Measurements from ENCODE around the gene PCGF5. TPM values are rescaled to one million over a fixed set of nuclear protein-coding genes. Genes with fewer than 3 reads are reported as not detected.

Gene PCGF5
- total and polyA plus RNA-seq, 2 of the 8 experiments (the other 6 are each of a cell fraction or from before 2014, with no cell fraction given): 5.8 to 8.4 TPM

GRCh38 chr10:91287276-91287675, 66.8 kb downstream of the PCGF5 start:
- H3K4me2 ChIP-seq (ENCODE audit: insufficient read depth in 1 of 2, low read depth in 2 of 2, low read length in 2 of 2): no peak overlapping the region
- H3K36me3 ChIP-seq (ENCODE audit: control insufficient read depth in 2 of 4, insufficient read depth in 4 of 4, low read length in 3 of 4): no peaks in the 10 kb centered on the region
- no peak overlapping the region for H4K8ac ChIP-seq (ENCODE audit: extremely low read depth, insufficient read depth, low read length)
- H2BK20ac ChIP-seq (ENCODE audit: low read length): no peak overlapping the region
- no peak overlapping the region for H2AFZ ChIP-seq (ENCODE audit: low read length)
- DNase-seq (ENCODE audit: low read depth in 1 of 2, low spot score in 2 of 2) (no peak), FAIRE-seq (no peak)
- no peaks in the 10 kb centered on the region for H3K9me3 ChIP-seq (ENCODE audit: insufficient read depth in 2 of 2, low read depth in 1 of 2, low read length in 1 of 2)
- no peak overlapping the region for H3K4me3 ChIP-seq (ENCODE audit: extremely low read depth in 1 of 4, insufficient read depth in 2 of 4, low read depth in 3 of 4, low read length in 4 of 4)
- no peak overlapping the region for H4K5ac ChIP-seq (ENCODE audit: insufficient read length, low read depth, low read length)
- H3K4ac ChIP-seq (replicated peaks; ENCODE audit: insufficient read length, low read depth, low read length): no peak overlapping the region
- H3K27me3 ChIP-seq (replicated peaks in 1 of 4; ENCODE audit: control insufficient read depth in 3 of 4, extremely low read depth in 1 of 4, insufficient read depth in 3 of 4, low read length in 3 of 4): peaks cover 0 to 6% (median 0%) of the 10 kb centered on the region in 4 experiments; a peak in 2 of 7 replicates
- no peak overlapping the region for H4K91ac ChIP-seq (replicated peaks; ENCODE audit: insufficient read length, low read length)
- H4K20me1 ChIP-seq (replicated peaks in 1 of 2; ENCODE audit: control insufficient read depth in 1 of 2, insufficient read depth in 2 of 2, low read length in 2 of 2): no peaks in the 10 kb centered on the region
- H2BK120ac ChIP-seq (replicated peaks; ENCODE audit: low read depth, low read length): no peak overlapping the region
- no peak overlapping the region for H3K18ac ChIP-seq (ENCODE audit: extremely low read depth, low read length)
- ChIA-PET CTCF (ENCODE audit: partially characterized antibody) (interaction anchor here (0.8 to 2.3 kb wide), 7 partner anchors 8 to 894 kb away, joined by 3 to 10 read pairs (median 5); no protein-coding TSS in a partner anchor), POLR2A (ENCODE audit: partially characterized antibody) (no interaction called here)
- H3K56ac ChIP-seq (replicated peaks; ENCODE audit: insufficient read length, low read depth, low read length): no peak overlapping the region
- H2BK12ac ChIP-seq (ENCODE audit: low read depth, low read length): no peak overlapping the region
- no peak overlapping the region for H3K23ac ChIP-seq (ENCODE audit: insufficient read length)
- H3K9ac ChIP-seq (replicated peaks in 1 of 4; ENCODE audit: extremely low read depth in 1 of 4, low read depth in 3 of 4, low read length in 3 of 4): no peak overlapping the region
- no peak overlapping the region for H3K27ac ChIP-seq (ENCODE audit: low read depth, low read length)
- WGBS, 2 experiments (ENCODE audit: extremely low coverage in 1 of 2, insufficient coverage in 1 of 2, insufficient read length in 1 of 2, insufficient replicate concordance in 2 of 2, low coverage in 1 of 2, low lambda C conversion rate in 2 of 2, missing lambda C conversion rate in 1 of 2): 96% methylated on average over 4 of the region's 4 CpGs; no CpG with 5 or more reads in 1 of the 2 experiments
- peaks cover 0 to 8% (median 3%) of the 10 kb centered on the region in 4 experiments; a peak in 4 of 7 replicates for H3K4me1 ChIP-seq (replicated peaks in 1 of 4; ENCODE audit: control insufficient read depth in 3 of 4, insufficient read depth in 4 of 4, low read length in 3 of 4)
- H3K14ac ChIP-seq (ENCODE audit: insufficient read length): no peak overlapping the region
- H2BK5ac ChIP-seq (ENCODE audit: low read depth, low read length): no peak overlapping the region
- H3K79me2 ChIP-seq (ENCODE audit: control insufficient read depth in 1 of 2, insufficient read depth in 2 of 2, low read length in 2 of 2): no peaks in the 10 kb centered on the region
- no peak overlapping the region for H2AK5ac ChIP-seq (ENCODE audit: low read depth, low read length)
- H3K23me2 ChIP-seq (ENCODE audit: low read depth, low read length): no peaks in the 10 kb centered on the region
- no peak overlapping the region for H2BK15ac ChIP-seq (ENCODE audit: low read length)
- H3K79me1 ChIP-seq (ENCODE audit: low read depth, low read length): no peaks in the 10 kb centered on the region
- TF ChIP-seq GTF2F1 (IDR thresholded peaks at IDR 0.05; ENCODE audit: borderline replicate concordance, low read depth, low read length): no peak
- TF ChIP-seq RNF2 (IDR thresholded peaks at IDR 0.05; ENCODE audit: borderline replicate concordance, low read depth, low read length, missing control alignments, poor library complexity, severe bottlenecking): no peak
- no peak for TF ChIP-seq TEAD4 (IDR thresholded peaks at IDR 0.05; ENCODE audit: low read depth, low read length)
- TF ChIP-seq CHD2 (IDR thresholded peaks at IDR 0.05; ENCODE audit: low read length): no peak
- no peak for TF ChIP-seq FOSL1 (IDR thresholded peaks at IDR 0.05; ENCODE audit: insufficient read depth, low read depth, low read length)
- TF ChIP-seq SP2 (IDR thresholded peaks at IDR 0.05; ENCODE audit: low read length): no peak
- TF ChIP-seq CTBP2 (IDR thresholded peaks at IDR 0.05; ENCODE audit: borderline replicate concordance, insufficient read depth, insufficient read length, low read length): no peak
- no peak for TF ChIP-seq YY1 (IDR thresholded peaks at IDR 0.05; ENCODE audit: low read depth, low read length)
- no peak for TF ChIP-seq JUND (IDR thresholded peaks at IDR 0.05; ENCODE audit: low read length)
- no peak for TF ChIP-seq SRF (IDR thresholded peaks at IDR 0.05; ENCODE audit: low read depth, low read length)
- no peak for TF ChIP-seq EP300 (IDR thresholded peaks at IDR 0.05; ENCODE audit: borderline replicate concordance in 1 of 2, low read depth in 2 of 2, low read length in 2 of 2)
- TF ChIP-seq SIX5 (IDR thresholded peaks at IDR 0.05; ENCODE audit: low read depth, low read length): no peak
- TF ChIP-seq BACH1 (IDR thresholded peaks at IDR 0.05; ENCODE audit: low read length): no peak
- no peak for TF ChIP-seq SP1 (IDR thresholded peaks at IDR 0.05; ENCODE audit: low read depth, low read length)
- TF ChIP-seq KDM5A (IDR thresholded peaks at IDR 0.05; ENCODE audit: low read length): no peak
